ENCODE measurements around the gene ITSN1. TPM values are rescaled to one million over a fixed set of nuclear protein-coding genes. Genes with fewer than 3 reads are reported as not detected.

The ITSN1 gene
- total RNA-seq, 4 donors from 2014 or later, result 37.0 to 123 (median 61.1) TPM

- peaks cover 0 to 19% (median 3%) of the 10 kb centered on the region in 4 donors for H3K4me1 ChIP-seq
- H3K9me3 ChIP-seq, result no peaks in the 10 kb centered on the region
- TF ChIP-seq CTCF (IDR thresholded peaks at IDR 0.05) (no peak), POLR2A (IDR thresholded peaks at IDR 0.05) (no peak), POLR2AphosphoS5 (IDR thresholded peaks at IDR 0.05) (no peak), EP300 (IDR thresholded peaks at IDR 0.05; ENCODE audit: low read depth) (no peak)
- no peak overlapping the region for H3K27ac ChIP-seq
- no peak for DNase-seq
- in situ Hi-C loops (cut with MboI; ENCODE audit: low pct_ligation_motif_present in 1 of 4, low pct_unique_long_range_greater_than_20kb in 1 of 4, low sequenced_read_pairs in 3 of 4), result no loop called here
- 92 to 98% methylated on average over 7 of the region's 7 CpGs for WGBS, 2 donors (ENCODE audit: low coverage in 1 of 2)
- no peaks in the 10 kb centered on the region for H3K27me3 ChIP-seq
- H3K4me3 ChIP-seq, result no peak overlapping the region
- peaks cover 0 to 10% (median 0%) of the 10 kb centered on the region in 4 donors for H3K36me3 ChIP-seq
- intact Hi-C loops (cut with DNase I; ENCODE audit: low total_unique reads), result no loop called here
Measured at GRCh38 chr21:33813832-33814365, 171.6 kb downstream of the ITSN1 start.

GRCh38 chr21:33815143-33815707 is 172.9 kb downstream of the ITSN1 start:
- Histone ChIP-seq H3K4me3 (no peak overlapping the region), H3K36me3 (peaks cover 0 to 10% (median 0%) of the 10 kb centered on the region in 4 donors), H3K27ac (no peak overlapping the region), H3K9me3 (no peaks in the 10 kb centered on the region), H3K4me1 (peaks cover 0 to 16% (median 3%) of the 10 kb centered on the region in 4 donors), H3K27me3 (no peaks in the 10 kb centered on the region)
- intact Hi-C loops (cut with DNase I; ENCODE audit: low total_unique reads), result no loop called here
- in situ Hi-C loops (cut with MboI; ENCODE audit: low pct_ligation_motif_present in 1 of 4, low pct_unique_long_range_greater_than_20kb in 1 of 4, low sequenced_read_pairs in 3 of 4), result no loop called here
- DNase-seq, result no peak
- WGBS, 2 donors (ENCODE audit: low coverage in 1 of 2), result 71 to 73% methylated on average over 6 to 7 of the region's 7 CpGs
- no peak for TF ChIP-seq EP300 (IDR thresholded peaks at IDR 0.05; ENCODE audit: low read depth)

GRCh38 chr21:33816174-33816573 is 173.9 kb downstream of the ITSN1 start:
- Histone ChIP-seq H3K27me3 (no peaks in the 10 kb centered on the region), H3K27ac (no peak overlapping the region), H3K36me3 (peaks cover 0 to 10% (median 0%) of the 10 kb centered on the region in 4 donors), H3K4me3 (no peak overlapping the region), H3K4me1 (peaks cover 0 to 13% (median 0%) of the 10 kb centered on the region in 4 donors), H3K9me3 (no peaks in the 10 kb centered on the region)
- intact Hi-C loops (cut with DNase I; ENCODE audit: low total_unique reads), result no loop called here
- in situ Hi-C loops (cut with MboI; ENCODE audit: low pct_ligation_motif_present in 1 of 4, low pct_unique_long_range_greater_than_20kb in 1 of 4, low sequenced_read_pairs in 3 of 4), result no loop called here
- DNase-seq, result no peak
- TF ChIP-seq EP300 (IDR thresholded peaks at IDR 0.05; ENCODE audit: low read depth) (no peak), CTCF (IDR thresholded peaks at IDR 0.05) (no peak), POLR2AphosphoS5 (IDR thresholded peaks at IDR 0.05) (no peak), POLR2A (IDR thresholded peaks at IDR 0.05) (no peak)
- 87 to 91% methylated on average over 2 of the region's 2 CpGs for WGBS, 2 donors (ENCODE audit: low coverage in 1 of 2)

- WGBS, 2 donors (ENCODE audit: low coverage in 1 of 2), result 86 to 90% methylated on average over 5 to 7 of the region's 7 CpGs
- H3K9me3 ChIP-seq, result no peaks in the 10 kb centered on the region
- in situ Hi-C loops (cut with MboI; ENCODE audit: low pct_ligation_motif_present in 1 of 4, low pct_unique_long_range_greater_than_20kb in 1 of 4, low sequenced_read_pairs in 3 of 4) (no loop called here), intact Hi-C loops (cut with DNase I; ENCODE audit: low total_unique reads) (no loop called here)
- TF ChIP-seq POLR2AphosphoS5 (IDR thresholded peaks at IDR 0.05) (no peak), POLR2A (IDR thresholded peaks at IDR 0.05) (no peak)
- H3K4me3 ChIP-seq, result no peak overlapping the region
- H3K27ac ChIP-seq, result no peak overlapping the region
- peaks cover 0 to 10% (median 0%) of the 10 kb centered on the region in 4 donors for H3K36me3 ChIP-seq
- H3K27me3 ChIP-seq, result no peaks in the 10 kb centered on the region
- DNase-seq, result no peak
- peaks cover 0 to 7% (median 0%) of the 10 kb centered on the region in 4 donors for H3K4me1 ChIP-seq
Measured at GRCh38 chr21:33817138-33817537, 174.8 kb downstream of the ITSN1 start.

GRCh38 chr21:33817663-33818451 is 175.6 kb downstream of the ITSN1 start:
- Histone ChIP-seq H3K27me3 (no peaks in the 10 kb centered on the region), H3K4me1 (peaks cover 0 to 6% (median 0%) of the 10 kb centered on the region in 4 donors), H3K4me3 (no peak overlapping the region), H3K36me3 (peaks cover 0 to 10% (median 0%) of the 10 kb centered on the region in 4 donors), H3K27ac (no peak overlapping the region), H3K9me3 (no peaks in the 10 kb centered on the region)
- intact Hi-C loops (cut with DNase I; ENCODE audit: low total_unique reads), result no loop called here
- in situ Hi-C loops (cut with MboI; ENCODE audit: low pct_ligation_motif_present in 1 of 4, low pct_unique_long_range_greater_than_20kb in 1 of 4, low sequenced_read_pairs in 3 of 4), result no loop called here
- TF ChIP-seq EP300 (IDR thresholded peaks at IDR 0.05; ENCODE audit: low read depth) (no peak), POLR2A (IDR thresholded peaks at IDR 0.05) (no peak), POLR2AphosphoS5 (IDR thresholded peaks at IDR 0.05) (no peak), CTCF (IDR thresholded peaks at IDR 0.05) (no peak)
- WGBS, 2 donors (ENCODE audit: low coverage in 1 of 2), result 83 to 90% methylated on average over 3 to 6 of the region's 6 CpGs
- DNase-seq, result no peak
